Ishikawa (cell line): Measurements from ENCODE around the gene SYT7.
A peak's percentile ranks its signal among the peaks of the same experiment; 100 is the strongest.

Source experiments
- CEBPB ChIP-seq: IDR thresholded peaks from 2 replicates; pipeline ENCODE4 v1.6.1; 2012
- CREB1 ChIP-seq: IDR thresholded peaks from 2 replicates; pipeline ENCODE4 v1.6.1; 2012; ENCODE audit warnings: low read depth
- EGR1 ChIP-seq: IDR thresholded peaks from 2 replicates; pipeline ENCODE4 v1.6.1; 2012
- EP300 ChIP-seq: IDR thresholded peaks from 2 replicates; pipeline ENCODE4 v1.6.1; 2012; ENCODE audit warnings: borderline replicate concordance
- FOXM1 ChIP-seq: IDR thresholded peaks from 2 replicates; pipeline ENCODE4 v1.6.1; 2012; ENCODE audit warnings: low read depth, borderline replicate concordance
- NFIC ChIP-seq: IDR thresholded peaks from 2 replicates; pipeline ENCODE4 v1.6.1; 2012
- RAD21 ChIP-seq: IDR thresholded peaks from 2 replicates; pipeline ENCODE4 v1.6.1; 2012; ENCODE audit warnings: low read depth
- REST ChIP-seq: IDR thresholded peaks from 2 replicates; pipeline ENCODE4 v1.6.1; 2012; ENCODE audit warnings: low read depth, mild to moderate bottlenecking
- TAF1 ChIP-seq: IDR thresholded peaks from 2 replicates; pipeline ENCODE4 v1.6.1; 2012; ENCODE audit warnings: low read depth, mild to moderate bottlenecking
- TCF12 ChIP-seq: IDR thresholded peaks from 2 replicates; pipeline ENCODE4 v1.6.1; 2012; ENCODE audit warnings: low read depth
- TEAD4 ChIP-seq: IDR thresholded peaks from 2 replicates; pipeline ENCODE4 v1.6.1; 2012
- YY1 ChIP-seq: IDR thresholded peaks from 2 replicates; pipeline ENCODE4 v1.6.1; 2012; ENCODE audit warnings: low read depth
- ZBTB7A ChIP-seq: IDR thresholded peaks from 2 replicates; pipeline ENCODE4 v1.6.1; 2012; ENCODE audit warnings: low read depth
- TF ChIP-seq, protein P1 (sequence below): IDR thresholded peaks from 2 replicates; pipeline ENCODE4 v1.6.1; 2012
- TF ChIP-seq, protein P2 (sequence below): IDR thresholded peaks from 2 replicates; pipeline ENCODE4 v1.6.1; 2012

The SYT7 gene

DNA sequence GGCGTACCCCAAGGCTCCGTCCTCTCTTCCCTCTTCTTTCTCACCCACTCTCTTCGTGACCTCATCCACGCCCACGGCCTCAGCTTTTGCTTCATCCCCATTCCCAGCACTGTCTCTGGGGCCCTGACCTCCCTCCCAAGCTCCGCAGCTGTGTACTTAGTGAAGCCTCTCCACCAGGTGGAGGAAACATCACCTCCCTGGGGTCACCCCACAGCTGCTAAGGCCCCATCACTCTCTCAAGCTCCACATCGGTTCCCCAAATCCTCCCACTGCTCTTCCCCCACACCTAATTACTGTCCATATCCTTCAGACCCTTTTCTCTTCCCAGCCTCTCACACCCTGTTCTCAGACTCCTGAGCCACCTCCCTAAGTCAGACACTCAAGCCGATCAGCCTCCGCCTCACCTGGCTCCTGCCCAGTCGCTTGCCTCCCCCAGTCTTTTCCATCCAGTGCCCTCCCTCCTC is 7.9 kb upstream of the SYT7 start:
- TF ChIP-seq, protein P1, sequence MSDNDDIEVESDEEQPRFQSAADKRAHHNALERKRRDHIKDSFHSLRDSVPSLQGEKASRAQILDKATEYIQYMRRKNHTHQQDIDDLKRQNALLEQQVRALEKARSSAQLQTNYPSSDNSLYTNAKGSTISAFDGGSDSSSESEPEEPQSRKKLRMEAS = no peak
- TF ChIP-seq NFIC (no peak), FOXM1 (no peak), EGR1 (no peak), TAF1 (no peak), CEBPB (no peak)

GRCh38 chr11:61587951-61588727 is 7.3 kb upstream of the SYT7 start:
- 0 out of 2 replicates have a peak, but pooled peaks have one; percentile 26 for TF ChIP-seq ZBTB7A
- no peak for TF ChIP-seq RAD21

DNA sequence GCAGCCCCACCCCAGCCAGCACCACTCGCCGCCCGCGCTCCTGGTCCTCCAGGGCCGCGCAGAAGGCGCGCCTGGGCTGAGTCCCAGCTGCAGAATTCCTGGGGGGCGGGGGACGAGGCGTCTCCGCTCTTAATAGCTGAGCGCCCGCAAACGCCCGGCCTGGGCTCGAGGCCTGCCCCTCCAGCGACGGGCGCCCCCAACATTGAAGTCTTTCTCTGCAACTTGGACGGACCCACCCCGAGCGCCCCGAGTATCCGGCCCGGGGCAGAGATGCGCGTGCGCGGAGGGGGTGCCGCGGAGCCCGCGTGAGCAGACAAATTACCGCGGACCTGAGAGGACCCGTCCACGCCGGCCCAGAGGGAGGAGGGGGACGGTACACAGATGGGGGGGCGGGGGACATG is 6.7 kb upstream of the SYT7 start:
- TF ChIP-seq EGR1 = no peak
- peak; percentile 88 for TF ChIP-seq TEAD4

DNA sequence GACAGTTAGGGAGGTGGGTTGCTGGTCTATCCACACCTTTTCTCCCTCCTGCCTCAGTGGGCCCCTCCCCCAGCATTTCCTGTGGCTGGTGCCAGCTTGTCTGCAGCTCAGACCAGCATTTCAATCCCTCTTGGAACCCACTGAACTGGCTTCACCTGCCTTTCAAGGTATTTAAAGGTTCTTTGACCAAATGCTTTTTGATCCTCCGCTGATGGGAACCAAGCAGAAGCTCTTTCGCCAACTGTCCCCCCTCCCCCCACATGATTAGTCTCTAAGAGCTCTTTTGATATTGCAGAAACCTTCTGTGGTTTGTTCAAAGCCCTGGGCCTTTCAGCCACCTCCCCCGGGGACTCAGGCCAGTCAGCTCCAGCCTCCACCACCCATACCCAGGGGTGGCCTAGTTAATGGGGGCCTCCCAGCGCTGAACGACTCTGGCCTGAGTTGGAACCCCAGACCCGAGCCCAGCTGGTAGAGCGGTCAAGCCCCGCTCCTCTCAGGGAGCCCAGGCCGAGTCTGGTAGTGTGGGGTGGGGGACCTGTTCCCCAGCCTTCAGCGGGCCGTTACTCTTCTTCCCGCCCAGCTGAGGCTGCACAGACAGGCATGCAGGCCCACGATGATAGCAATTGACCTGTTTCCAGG is 6.0 kb upstream of the SYT7 start:
- no peak for TF ChIP-seq TCF12
- TF ChIP-seq TEAD4 = no peak
- no peak for TF ChIP-seq YY1
- TF ChIP-seq NFIC = no peak
- TF ChIP-seq REST = no peak
- TF ChIP-seq, protein P1 = no peak
- TF ChIP-seq, protein P2, sequence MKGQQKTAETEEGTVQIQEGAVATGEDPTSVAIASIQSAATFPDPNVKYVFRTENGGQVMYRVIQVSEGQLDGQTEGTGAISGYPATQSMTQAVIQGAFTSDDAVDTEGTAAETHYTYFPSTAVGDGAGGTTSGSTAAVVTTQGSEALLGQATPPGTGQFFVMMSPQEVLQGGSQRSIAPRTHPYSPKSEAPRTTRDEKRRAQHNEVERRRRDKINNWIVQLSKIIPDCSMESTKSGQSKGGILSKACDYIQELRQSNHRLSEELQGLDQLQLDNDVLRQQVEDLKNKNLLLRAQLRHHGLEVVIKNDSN = no peak
- no peak for TF ChIP-seq CEBPB
- no peak for TF ChIP-seq FOXM1
- TF ChIP-seq EP300 = no peak

DNA sequence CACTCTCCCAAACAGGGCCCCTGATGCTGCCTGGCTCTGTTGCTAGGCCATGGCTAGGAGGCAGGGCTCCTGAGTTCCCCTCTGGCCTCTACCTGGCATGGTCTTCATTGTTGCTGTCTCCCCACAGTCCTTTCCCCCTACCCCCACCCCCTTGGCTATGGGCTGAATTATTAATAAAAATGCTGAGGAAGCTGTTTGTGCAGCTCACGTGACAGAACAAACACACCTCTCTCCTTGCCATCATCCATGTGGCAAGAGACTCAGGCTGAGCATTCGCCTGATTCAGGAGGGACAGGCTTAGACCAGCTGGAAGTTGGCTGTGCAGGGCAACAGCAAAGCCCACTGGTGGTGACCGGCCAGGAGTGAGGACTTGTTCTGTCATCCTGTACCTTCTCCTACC is 4.2 kb upstream of the SYT7 start:
- no peak for TF ChIP-seq TCF12
- no peak for TF ChIP-seq TEAD4
- TF ChIP-seq EP300 = no peak
- no peak for TF ChIP-seq FOXM1
- no peak for TF ChIP-seq NFIC
- no peak for TF ChIP-seq REST
- TF ChIP-seq CEBPB = no peak
- no peak for TF ChIP-seq CREB1
- no peak for TF ChIP-seq TAF1
- no peak for TF ChIP-seq EGR1
- no peak for TF ChIP-seq ZBTB7A
- no peak for TF ChIP-seq YY1

DNA sequence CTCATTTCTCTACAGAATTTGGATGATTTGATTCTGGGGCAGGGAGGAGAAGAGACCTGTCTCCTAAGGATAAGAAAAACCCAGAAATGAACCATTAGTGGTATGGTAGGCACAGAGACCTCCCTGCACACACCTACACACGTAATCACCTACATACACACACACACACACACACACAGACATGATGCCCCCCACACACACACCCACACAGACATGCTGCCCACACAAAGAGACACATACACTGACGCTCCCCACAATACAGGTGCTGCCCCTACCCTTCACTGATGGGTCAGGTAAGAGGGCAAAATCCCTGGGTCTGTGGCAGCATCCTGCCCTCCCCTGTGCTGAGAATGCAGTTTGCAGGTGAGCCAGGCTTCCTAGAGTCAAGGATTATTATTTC is 1.1 kb upstream of the SYT7 start:
- TF ChIP-seq CREB1 = no peak
- TF ChIP-seq RAD21 = no peak

- TF ChIP-seq RAD21 (peak; percentile 10; the same call in 1 of the 2 replicates), CEBPB (no peak)
- TF ChIP-seq, protein P1 = no peak
Measured at GRCh38 chr11:61580271-61580888, 496 bp downstream of the SYT7 start.
